Measurements from ENCODE around the gene TXNRD2. TPM values are rescaled to one million over a fixed set of nuclear protein-coding genes. Genes with fewer than 3 reads are reported as not detected.

TXNRD2 gene
- total RNA-seq, 1 experiment from 2014 or later, result 22.4 TPM

- H3K27ac ChIP-seq, result no peak overlapping the region
- peaks cover 6% of the 10 kb centered on the region; the same call in 1 of the 2 replicates for H3F3A ChIP-seq (ENCODE audit: insufficient read depth, low read depth)
- BruUV-seq (replicated peaks), result no TSS peak
- H3K79me2 ChIP-seq (ENCODE audit: low read depth), result peaks cover 15% of the 10 kb centered on the region; the same call in 1 of the 2 replicates
- H3K9me2 ChIP-seq (ENCODE audit: insufficient read depth), result no peaks in the 10 kb centered on the region
- ChIA-PET POLR2A (ENCODE audit: unreplicated experiment) (no interaction called here), CTCF (no interaction called here)
- no peaks in the 10 kb centered on the region for H3K9me3 ChIP-seq (ENCODE audit: insufficient read depth, low read depth)
- H2AFZ ChIP-seq, result no peak overlapping the region
- H3K27me3 ChIP-seq (ENCODE audit: insufficient read depth, low read depth), result no peaks in the 10 kb centered on the region
- no peaks in the 10 kb centered on the region for H3K36me3 ChIP-seq (ENCODE audit: low read depth)
- no peak overlapping the region for H3K4me3 ChIP-seq
- intact Hi-C loops (cut with micrococcal nuclease; ENCODE audit: unreplicated experiment), result loop anchor here (10.0 kb wide), 1 partner anchor 318 kb away; no protein-coding TSS in a partner anchor
- no peak for TF ChIP-seq CTCF (conservative IDR thresholded peaks at IDR 0.05)
- TF ChIP-seq EZH2 (IDR thresholded peaks at IDR 0.05; ENCODE audit: low read depth), result no peak
- H3K4me1 ChIP-seq (replicated peaks; ENCODE audit: insufficient read depth), result peaks cover 15% of the 10 kb centered on the region
- H4K20me1 ChIP-seq (ENCODE audit: insufficient read depth), result no peaks in the 10 kb centered on the region
- no peak overlapping the region for H3K4me2 ChIP-seq
- no peak for DNase-seq
Measured at GRCh38 chr22:19966908-19967750, 25.5 kb upstream of the TXNRD2 start.

- Histone ChIP-seq H3K9me2 (ENCODE audit: insufficient read depth) (no peaks in the 10 kb centered on the region), H3K4me1 (replicated peaks; ENCODE audit: insufficient read depth) (peaks cover 15% of the 10 kb centered on the region), H2AFZ (no peak overlapping the region), H3K4me2 (no peak overlapping the region), H3K27ac (no peak overlapping the region), H3K27me3 (ENCODE audit: insufficient read depth, low read depth) (no peaks in the 10 kb centered on the region), H3K79me2 (ENCODE audit: low read depth) (peaks cover 15% of the 10 kb centered on the region; the same call in 1 of the 2 replicates), H3K9me3 (ENCODE audit: insufficient read depth, low read depth) (no peaks in the 10 kb centered on the region), H4K20me1 (ENCODE audit: insufficient read depth) (no peaks in the 10 kb centered on the region), H3F3A (ENCODE audit: insufficient read depth, low read depth) (peaks cover 6% of the 10 kb centered on the region; the same call in 1 of the 2 replicates), H3K4me3 (no peak overlapping the region), H3K36me3 (ENCODE audit: low read depth) (no peaks in the 10 kb centered on the region)
- TF ChIP-seq CTCF (conservative IDR thresholded peaks at IDR 0.05), result peak; percentile 43; the same call in 1 of the 2 replicates
- no peak for TF ChIP-seq EZH2 (IDR thresholded peaks at IDR 0.05; ENCODE audit: low read depth)
- DNase-seq, result no peak
- ChIA-PET CTCF (no interaction called here), POLR2A (ENCODE audit: unreplicated experiment) (no interaction called here)
- intact Hi-C loops (cut with micrococcal nuclease; ENCODE audit: unreplicated experiment), result loop anchor here (10.0 kb wide), 1 partner anchor 319 kb away; no protein-coding TSS in a partner anchor
- BruUV-seq (replicated peaks), result no TSS peak
Measured at GRCh38 chr22:19965771-19966709, 24.4 kb upstream of the TXNRD2 start.

- H4K20me1 ChIP-seq (ENCODE audit: insufficient read depth), result no peaks in the 10 kb centered on the region
- TSS peak; percentile 11 for BruUV-seq (replicated peaks)
- peaks cover 15% of the 10 kb centered on the region for H3K4me1 ChIP-seq (replicated peaks; ENCODE audit: insufficient read depth)
- intact Hi-C loops (cut with micrococcal nuclease; ENCODE audit: unreplicated experiment), result loop anchor here (10.0 kb wide), 1 partner anchor 320 kb away; no protein-coding TSS in a partner anchor
- H2AFZ ChIP-seq, result no peak overlapping the region
- H3K27ac ChIP-seq, result no peak overlapping the region
- TF ChIP-seq CTCF (conservative IDR thresholded peaks at IDR 0.05) (no peak), EZH2 (IDR thresholded peaks at IDR 0.05; ENCODE audit: low read depth) (no peak)
- DNase-seq, result no peak
- H3K4me3 ChIP-seq, result no peak overlapping the region
- ChIA-PET POLR2A (ENCODE audit: unreplicated experiment) (interaction anchor here (0.7 kb wide), 1 partner anchor 916 kb away, joined by 3 read pairs; no protein-coding TSS in a partner anchor), CTCF (no interaction called here)
- H3K9me3 ChIP-seq (ENCODE audit: insufficient read depth, low read depth), result no peaks in the 10 kb centered on the region
- peaks cover 6% of the 10 kb centered on the region; the same call in 1 of the 2 replicates for H3F3A ChIP-seq (ENCODE audit: insufficient read depth, low read depth)
- no peaks in the 10 kb centered on the region for H3K27me3 ChIP-seq (ENCODE audit: insufficient read depth, low read depth)
- no peaks in the 10 kb centered on the region for H3K9me2 ChIP-seq (ENCODE audit: insufficient read depth)
- H3K36me3 ChIP-seq (ENCODE audit: low read depth), result no peaks in the 10 kb centered on the region
- H3K4me2 ChIP-seq, result no peak overlapping the region
- H3K79me2 ChIP-seq (ENCODE audit: low read depth), result peaks cover 15% of the 10 kb centered on the region; the same call in 1 of the 2 replicates
Measured at GRCh38 chr22:19964701-19965386, 23.2 kb upstream of the TXNRD2 start.

Data from PC-9 (cell line).